Measurements from ENCODE around the gene TAOK3. TPM values are rescaled to one million over a fixed set of nuclear protein-coding genes. Genes with fewer than 3 reads are reported as not detected.
A peak's percentile ranks its signal among the peaks of the same experiment; 100 is the strongest.

TAOK3 gene
- total and polyA plus RNA-seq, 2 of the 8 experiments (the other 6 are each of a cell fraction or from before 2014, with no cell fraction given) = 5.2 to 9.3 TPM

GRCh38 chr12:118109088-118109487 lies 263.6 kb downstream of the TAOK3 start:
- Histone ChIP-seq H3K56ac (replicated peaks; ENCODE audit: insufficient read length, low read depth, low read length) (no peak overlapping the region), H2BK120ac (replicated peaks; ENCODE audit: low read depth, low read length) (no peak overlapping the region), H3K79me2 (ENCODE audit: control insufficient read depth in 1 of 2, insufficient read depth in 2 of 2, low read length in 2 of 2) (no peaks in the 10 kb centered on the region), H3K4me1 (replicated peaks in 1 of 4; ENCODE audit: control insufficient read depth in 3 of 4, insufficient read depth in 4 of 4, low read length in 3 of 4) (no peaks in the 10 kb centered on the region; a peak in 1 of 7 replicates), H2AFZ (ENCODE audit: low read length) (no peak overlapping the region), H4K8ac (ENCODE audit: extremely low read depth, insufficient read depth, low read length) (no peak overlapping the region), H3K23me2 (ENCODE audit: low read depth, low read length) (peaks cover 3% of the 10 kb centered on the region; the same call in 1 of the 2 replicates), H3K4ac (replicated peaks; ENCODE audit: insufficient read length, low read depth, low read length) (no peak overlapping the region), H3K27me3 (replicated peaks in 1 of 4; ENCODE audit: control insufficient read depth in 3 of 4, extremely low read depth in 1 of 4, insufficient read depth in 3 of 4, low read length in 3 of 4) (no peaks in the 10 kb centered on the region), H3K23ac (ENCODE audit: insufficient read length) (no peak overlapping the region), H4K5ac (ENCODE audit: insufficient read length, low read depth, low read length) (no peak overlapping the region), H3K27ac (ENCODE audit: low read depth, low read length) (no peak overlapping the region), H3K14ac (ENCODE audit: insufficient read length) (no peak overlapping the region), H2BK12ac (ENCODE audit: low read depth, low read length) (no peak overlapping the region; the same call in 1 of the 2 replicates), H3K9ac (replicated peaks in 1 of 4; ENCODE audit: extremely low read depth in 1 of 4, low read depth in 3 of 4, low read length in 3 of 4) (no peak overlapping the region), H3K36me3 (ENCODE audit: control insufficient read depth in 2 of 4, insufficient read depth in 4 of 4, low read length in 3 of 4) (no peaks in the 10 kb centered on the region), H3K18ac (ENCODE audit: extremely low read depth, low read length) (no peak overlapping the region), H2BK5ac (ENCODE audit: low read depth, low read length) (no peak overlapping the region), H2AK5ac (ENCODE audit: low read depth, low read length) (no peak overlapping the region), H3K79me1 (ENCODE audit: low read depth, low read length) (no peaks in the 10 kb centered on the region), H2BK20ac (ENCODE audit: low read length) (0 out of 2 replicates have a peak overlapping the region, but pooled peaks have one; percentile 48), H3K4me2 (ENCODE audit: insufficient read depth in 1 of 2, low read depth in 2 of 2, low read length in 2 of 2) (no peak overlapping the region), H3K9me3 (ENCODE audit: insufficient read depth in 2 of 2, low read depth in 1 of 2, low read length in 1 of 2) (no peaks in the 10 kb centered on the region), H3K4me3 (ENCODE audit: extremely low read depth in 1 of 4, insufficient read depth in 2 of 4, low read depth in 3 of 4, low read length in 4 of 4) (no peak overlapping the region), H4K20me1 (replicated peaks in 1 of 2; ENCODE audit: control insufficient read depth in 1 of 2, insufficient read depth in 2 of 2, low read length in 2 of 2) (no peaks in the 10 kb centered on the region), H4K91ac (replicated peaks; ENCODE audit: insufficient read length, low read length) (peak overlapping the region; percentile 65), H2BK15ac (ENCODE audit: low read length) (no peak overlapping the region; the same call in 1 of the 2 replicates)
- 100% methylated on average over 1 of the region's 1 CpG; no CpG with 5 or more reads in 1 of the 2 experiments for WGBS, 2 experiments (ENCODE audit: extremely low coverage in 1 of 2, insufficient coverage in 1 of 2, insufficient read length in 1 of 2, insufficient replicate concordance in 2 of 2, low coverage in 1 of 2, low lambda C conversion rate in 2 of 2, missing lambda C conversion rate in 1 of 2)
- POLR2A ChIA-PET (ENCODE audit: partially characterized antibody) = interaction anchor here (0.8 to 3.5 kb wide), 6 partner anchors 10 to 47 kb away, joined by 3 to 14 read pairs (median 4); no protein-coding TSS in a partner anchor
- CTCF ChIA-PET (ENCODE audit: partially characterized antibody) = interaction anchor here (0.7 to 1.9 kb wide), 6 partner anchors 11 to 234 kb away, joined by 3 to 6 read pairs (median 4); no protein-coding TSS in a partner anchor
- FAIRE-seq = no peak
- DNase-seq (ENCODE audit: low read depth in 1 of 2, low spot score in 2 of 2) = no peak
